ENCODE data around the gene KLRF2. TPM values are rescaled to one million over a fixed set of nuclear protein-coding genes. Genes with fewer than 3 reads are reported as not detected.

The KLRF2 gene
- total RNA-seq, 4 donors from 2014 or later: not detected

DNA sequence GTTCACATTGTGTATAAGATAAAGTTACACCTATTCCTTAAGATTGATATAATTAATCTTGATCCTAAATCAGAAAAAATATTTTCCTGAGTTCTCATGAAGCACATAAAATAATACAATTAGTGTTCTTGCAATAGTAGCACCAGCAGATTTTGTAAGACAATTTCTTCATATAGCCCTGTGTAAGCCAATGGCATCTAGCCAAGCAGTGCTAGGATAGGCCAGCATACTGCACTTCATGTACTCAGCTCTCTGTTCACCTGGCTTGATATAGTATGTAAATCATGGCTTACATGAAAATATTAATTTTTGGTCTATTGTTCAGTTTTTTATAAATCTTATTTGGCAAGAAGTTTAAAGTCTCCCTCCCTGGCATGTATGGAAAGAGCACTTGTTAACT is 1.9 kb downstream of the KLRF2 start:
- Histone ChIP-seq H3K36me3 (no peaks in the 10 kb centered on the region), H3K9me3 (no peaks in the 10 kb centered on the region), H3K27me3 (no peaks in the 10 kb centered on the region), H3K4me3 (no peak overlapping the region), H3K4me1 (no peaks in the 10 kb centered on the region), H3K27ac (no peak overlapping the region)
- no peak for TF ChIP-seq POLR2AphosphoS5 (IDR thresholded peaks at IDR 0.05)
- intact Hi-C loops (cut with DNase I; ENCODE audit: low total_unique reads): no loop called here
- in situ Hi-C loops (cut with MboI; ENCODE audit: low pct_ligation_motif_present in 1 of 4, low pct_unique_long_range_greater_than_20kb in 1 of 4, low sequenced_read_pairs in 3 of 4): no loop called here
- DNase-seq: no peak

DNA sequence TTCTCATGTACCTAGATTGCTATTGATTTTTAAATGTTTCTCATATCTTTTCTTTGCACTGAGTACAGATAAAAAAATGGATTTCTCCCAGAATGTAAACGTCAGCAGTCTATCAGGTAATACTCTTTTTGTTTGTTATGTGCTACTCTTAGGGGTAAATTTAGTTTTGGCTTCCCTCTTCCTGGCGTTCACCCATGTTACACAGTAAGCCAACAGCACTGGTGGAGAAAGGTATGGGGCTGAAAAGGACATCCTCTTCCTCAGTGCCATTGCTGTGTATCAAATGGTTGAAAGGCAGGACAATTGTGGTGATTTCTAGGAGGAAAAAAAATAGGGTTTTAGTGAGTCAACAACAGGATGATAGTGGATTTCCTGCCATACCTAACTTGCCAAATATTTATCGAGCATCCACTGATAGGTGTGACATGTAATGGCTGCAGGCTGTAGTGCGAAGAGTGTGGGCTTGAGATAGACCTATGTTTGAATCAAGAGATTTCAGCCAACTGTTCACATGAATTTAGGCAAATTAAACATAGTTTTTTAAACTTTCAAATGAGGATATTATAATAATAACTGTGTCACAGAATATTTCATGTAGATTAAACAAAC is 7.5 kb downstream of the KLRF2 start:
- in situ Hi-C loops (cut with MboI; ENCODE audit: low pct_ligation_motif_present in 1 of 4, low pct_unique_long_range_greater_than_20kb in 1 of 4, low sequenced_read_pairs in 3 of 4) (no loop called here), intact Hi-C loops (cut with DNase I; ENCODE audit: low total_unique reads) (no loop called here)

DNA sequence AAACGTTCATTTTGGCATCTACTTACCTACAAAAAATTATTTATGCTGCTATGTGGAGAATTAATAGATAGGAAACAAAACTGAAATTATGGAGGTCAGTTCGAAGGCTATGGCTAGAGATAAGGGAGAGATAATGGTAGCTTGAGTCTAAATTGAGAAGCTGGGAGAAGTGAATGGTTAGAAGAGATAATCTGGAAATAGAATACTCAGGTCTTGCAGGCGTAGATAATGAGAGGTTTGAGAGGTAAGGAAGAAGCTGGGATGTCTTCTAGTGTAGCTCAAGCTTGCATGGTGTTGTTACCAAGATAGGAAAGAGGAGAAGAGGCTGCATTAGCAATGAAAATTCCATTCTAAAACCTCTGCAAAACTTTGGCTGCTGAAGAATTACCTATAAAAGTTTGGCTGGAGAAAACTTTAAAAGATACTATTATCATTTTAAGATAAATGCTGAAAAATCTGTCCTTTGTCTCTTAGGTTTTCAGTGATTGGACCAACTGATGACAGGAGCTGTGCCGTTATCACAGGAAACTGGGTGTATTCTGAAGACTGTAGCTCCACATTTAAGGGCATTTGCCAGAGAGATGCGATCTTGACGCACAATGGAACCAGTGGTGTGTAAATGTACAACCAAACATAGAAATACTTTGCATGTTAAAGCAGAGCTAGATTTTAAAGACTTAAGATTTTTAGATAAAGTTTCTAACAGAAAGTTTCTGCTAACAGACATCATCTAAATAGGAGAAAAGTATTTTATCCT is 14.1 kb downstream of the KLRF2 start:
- Histone ChIP-seq H3K4me3 (no peak overlapping the region), H3K36me3 (no peaks in the 10 kb centered on the region), H3K27ac (no peak overlapping the region), H3K27me3 (no peaks in the 10 kb centered on the region), H3K9me3 (no peaks in the 10 kb centered on the region), H3K4me1 (no peaks in the 10 kb centered on the region)
- in situ Hi-C loops (cut with MboI; ENCODE audit: low pct_ligation_motif_present in 1 of 4, low pct_unique_long_range_greater_than_20kb in 1 of 4, low sequenced_read_pairs in 3 of 4): no loop called here
- no peak for DNase-seq
- intact Hi-C loops (cut with DNase I; ENCODE audit: low total_unique reads): no loop called here
- 69 to 76% methylated on average over 6 of the region's 6 CpGs for whole genome bisulfite sequencing, 2 donors (ENCODE audit: low coverage in 1 of 2)
- TF ChIP-seq, protein P1, sequence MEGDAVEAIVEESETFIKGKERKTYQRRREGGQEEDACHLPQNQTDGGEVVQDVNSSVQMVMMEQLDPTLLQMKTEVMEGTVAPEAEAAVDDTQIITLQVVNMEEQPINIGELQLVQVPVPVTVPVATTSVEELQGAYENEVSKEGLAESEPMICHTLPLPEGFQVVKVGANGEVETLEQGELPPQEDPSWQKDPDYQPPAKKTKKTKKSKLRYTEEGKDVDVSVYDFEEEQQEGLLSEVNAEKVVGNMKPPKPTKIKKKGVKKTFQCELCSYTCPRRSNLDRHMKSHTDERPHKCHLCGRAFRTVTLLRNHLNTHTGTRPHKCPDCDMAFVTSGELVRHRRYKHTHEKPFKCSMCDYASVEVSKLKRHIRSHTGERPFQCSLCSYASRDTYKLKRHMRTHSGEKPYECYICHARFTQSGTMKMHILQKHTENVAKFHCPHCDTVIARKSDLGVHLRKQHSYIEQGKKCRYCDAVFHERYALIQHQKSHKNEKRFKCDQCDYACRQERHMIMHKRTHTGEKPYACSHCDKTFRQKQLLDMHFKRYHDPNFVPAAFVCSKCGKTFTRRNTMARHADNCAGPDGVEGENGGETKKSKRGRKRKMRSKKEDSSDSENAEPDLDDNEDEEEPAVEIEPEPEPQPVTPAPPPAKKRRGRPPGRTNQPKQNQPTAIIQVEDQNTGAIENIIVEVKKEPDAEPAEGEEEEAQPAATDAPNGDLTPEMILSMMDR (IDR thresholded peaks at IDR 0.05): no peak
- TF ChIP-seq POLR2AphosphoS5 (IDR thresholded peaks at IDR 0.05): no peak

More for the DNA sequence above, 7.5 kb downstream of the KLRF2 start:
- no peak overlapping the region for H3K4me3 ChIP-seq
- H3K27ac ChIP-seq: no peak overlapping the region
- no peak for DNase-seq
- 57 to 58% methylated on average over 3 to 4 of the region's 4 CpGs for WGBS, 2 donors (ENCODE audit: low coverage in 1 of 2)
- H3K4me1 ChIP-seq: no peaks in the 10 kb centered on the region
- TF ChIP-seq POLR2A (IDR thresholded peaks at IDR 0.05): no peak
- no peak for TF ChIP-seq POLR2AphosphoS5 (IDR thresholded peaks at IDR 0.05)
- no peak for TF ChIP-seq EP300 (IDR thresholded peaks at IDR 0.05; ENCODE audit: low read depth)
- TF ChIP-seq, protein P1 (IDR thresholded peaks at IDR 0.05): no peak
- H3K27me3 ChIP-seq: no peaks in the 10 kb centered on the region
- H3K9me3 ChIP-seq: no peaks in the 10 kb centered on the region
- H3K36me3 ChIP-seq: no peaks in the 10 kb centered on the region

- no peaks in the 10 kb centered on the region for H3K4me1 ChIP-seq
- no peaks in the 10 kb centered on the region for H3K36me3 ChIP-seq
- no peak overlapping the region for H3K27ac ChIP-seq
- H3K27me3 ChIP-seq: no peaks in the 10 kb centered on the region
- no peak for DNase-seq
- intact Hi-C loops (cut with DNase I; ENCODE audit: low total_unique reads) (no loop called here), in situ Hi-C loops (cut with MboI; ENCODE audit: low pct_ligation_motif_present in 1 of 4, low pct_unique_long_range_greater_than_20kb in 1 of 4, low sequenced_read_pairs in 3 of 4) (no loop called here)
- peaks cover 0 to under 1% of the 10 kb centered on the region in 2 donors for H3K9me3 ChIP-seq
- TF ChIP-seq EP300 (IDR thresholded peaks at IDR 0.05; ENCODE audit: low read depth) (no peak), POLR2A (IDR thresholded peaks at IDR 0.05) (no peak), POLR2AphosphoS5 (IDR thresholded peaks at IDR 0.05) (no peak)
- TF ChIP-seq, protein P1 (IDR thresholded peaks at IDR 0.05): no peak
- WGBS, 2 donors (ENCODE audit: low coverage in 1 of 2): 74% methylated on average over 4 to 6 of the region's 6 CpGs
- no peak overlapping the region for H3K4me3 ChIP-seq
These were observed 16.2 kb downstream of the KLRF2 start for GRCh38 chr12:9897535-9897934.

All from transverse colon (tissue), 4 donors.